Muscle of leg (tissue), 11 donors: ENCODE results near the gene HMCN2. TPM values are rescaled to one million over a fixed set of nuclear protein-coding genes. Genes with fewer than 3 reads are reported as not detected.

ENCODE experiments used
- DNase-seq: peaks from one replicate; pipeline ENCODE4 v3.0.0; 2013
- H3K27ac ChIP-seq: one replicate; pipeline ENCODE4 v1.5.1; 2013; ENCODE audit warnings: mild to moderate bottlenecking, low read length, control low read depth
- H3K27me3 ChIP-seq: one replicate; pipeline ENCODE4 v1.6.1; 2013; ENCODE audit warnings: low read length; ENCODE audit not compliant: control insufficient read depth, insufficient read depth
- H3K36me3 ChIP-seq: one replicate; pipeline ENCODE4 v1.6.1; 2013; ENCODE audit warnings: low read length; ENCODE audit not compliant: control insufficient read depth, insufficient read depth
- H3K4me1 ChIP-seq: one replicate; pipeline ENCODE4 v1.6.1; 2013; ENCODE audit warnings: low read length; ENCODE audit not compliant: control insufficient read depth, insufficient read depth
- H3K4me3 ChIP-seq: one replicate; pipeline ENCODE4 v1.5.1; 2013; ENCODE audit warnings: low read length, control low read depth
- H3K9me3 ChIP-seq: replicated peaks from 2 replicates; pipeline ENCODE4 v1.6.1; 2013; ENCODE audit warnings: low read depth, low read length; ENCODE audit not compliant: control insufficient read depth
- WGBS: methylation state at CpG from one replicate; pipeline ENCODE4 v1.1.5; 2013; ENCODE audit warnings: missing lambda C conversion rate; ENCODE audit not compliant: insufficient coverage; 5-methylcytosine and 5-hydroxymethylcytosine counted together
- polyA plus RNA-seq, 8 donors: library from polyadenylated mRNA; unstranded; fragments of 120-200 nt; gene quantifications; one replicate each; pipeline versions ENCODE4 v1.2.1 to v1.2.3, GENCODE V29; 2013; ENCODE audit warnings: inconsistent platforms in 1 of 8, low replicate concordance in 1 of 8; ENCODE audit not compliant: insufficient read length in 8 of 8, insufficient read depth in 1 of 8
- total RNA-seq: library from RNA; stranded (reverse); fragments of 120-200 nt; gene quantifications from one replicate; pipeline ENCODE4 v1.2.4, GENCODE V29; 2013

The HMCN2 gene
- total and polyA plus RNA-seq, 9 donors: 2.8 to 7.7 (median 4.3) TPM

- no peaks in the 10 kb centered on the region for H3K27me3 ChIP-seq
- peaks cover 3% of the 10 kb centered on the region for H3K36me3 ChIP-seq
- no peak overlapping the region for H3K4me3 ChIP-seq
- H3K4me1 ChIP-seq: peaks cover 22% of the 10 kb centered on the region
- DNase-seq: no peak
- 66% methylated on average over 3 of the region's 3 CpGs for WGBS
- no peak overlapping the region for H3K27ac ChIP-seq
- no peaks in the 10 kb centered on the region for H3K9me3 ChIP-seq
These were observed 26.2 kb upstream of the HMCN2 start for GRCh38 chr9:130239363-130239695.

GRCh38 chr9:130239741-130240241, 25.8 kb upstream of the HMCN2 start:
- WGBS: 64% methylated on average over 8 of the region's 9 CpGs
- H3K27ac ChIP-seq: no peak overlapping the region

GRCh38 chr9:130240410-130241197, 25.0 kb upstream of the HMCN2 start:
- Histone ChIP-seq H3K27ac (no peak overlapping the region), H3K36me3 (no peaks in the 10 kb centered on the region), H3K4me1 (peaks cover 20% of the 10 kb centered on the region), H3K9me3 (no peaks in the 10 kb centered on the region), H3K27me3 (no peaks in the 10 kb centered on the region), H3K4me3 (no peak overlapping the region)
- DNase-seq: peak; percentile 84
- WGBS: 67% methylated on average over 3 of the region's 5 CpGs

More at GRCh38 chr9:130239741-130240241, 25.8 kb upstream of the HMCN2 start:
- Histone ChIP-seq H3K36me3 (no peaks in the 10 kb centered on the region), H3K9me3 (no peaks in the 10 kb centered on the region), H3K27me3 (no peaks in the 10 kb centered on the region), H3K4me3 (no peak overlapping the region), H3K4me1 (peaks cover 22% of the 10 kb centered on the region)
- DNase-seq: no peak

GRCh38 chr9:130241198-130241535, 24.4 kb upstream of the HMCN2 start:
- no peaks in the 10 kb centered on the region for H3K9me3 ChIP-seq
- no peaks in the 10 kb centered on the region for H3K36me3 ChIP-seq
- H3K4me1 ChIP-seq: peaks cover 15% of the 10 kb centered on the region
- WGBS: 82% methylated on average over 1 of the region's 1 CpG
- H3K4me3 ChIP-seq: no peak overlapping the region
- no peaks in the 10 kb centered on the region for H3K27me3 ChIP-seq
- no peak for DNase-seq
- H3K27ac ChIP-seq: no peak overlapping the region

DNA sequence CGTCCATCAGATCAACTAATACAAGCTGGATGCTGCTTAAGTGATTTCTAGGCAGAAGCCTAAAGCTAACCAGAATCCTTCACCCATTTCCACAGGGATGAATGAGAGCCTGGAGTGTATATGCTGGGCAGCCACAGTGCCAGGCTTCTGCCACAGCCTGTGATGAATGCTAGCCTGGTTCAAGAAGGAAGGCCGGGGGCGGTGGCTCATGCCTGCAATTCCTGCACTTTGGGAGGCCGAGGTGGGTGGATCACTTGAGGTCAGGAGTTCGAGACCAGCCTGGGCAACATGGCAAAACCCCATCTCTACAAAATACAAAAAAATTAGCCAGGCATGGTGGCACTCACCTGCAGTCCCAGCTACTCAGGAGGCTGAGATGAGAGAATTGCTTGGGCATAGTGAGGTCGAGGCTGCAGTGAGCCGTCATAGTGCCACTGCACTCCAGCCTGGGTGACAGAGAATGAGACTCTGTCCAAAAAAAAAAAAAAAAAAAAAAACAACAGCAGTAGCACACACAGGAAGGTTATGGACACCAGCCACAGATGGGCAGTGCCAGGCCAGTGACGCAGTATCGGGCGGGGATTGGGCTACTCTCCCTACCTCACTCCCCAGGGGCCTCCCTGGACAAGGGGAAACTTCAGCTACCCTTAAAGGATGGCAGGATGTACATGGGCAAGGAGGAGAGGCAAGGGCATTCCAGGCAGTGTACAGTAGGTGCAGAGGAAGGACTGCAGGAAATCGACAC, 23.1 kb upstream of the HMCN2 start:
- H3K9me3 ChIP-seq: no peaks in the 10 kb centered on the region
- no peak for DNase-seq
- no peaks in the 10 kb centered on the region for H3K27me3 ChIP-seq
- H3K36me3 ChIP-seq: no peaks in the 10 kb centered on the region
- H3K27ac ChIP-seq: no peak overlapping the region
- H3K4me3 ChIP-seq: no peak overlapping the region
- H3K4me1 ChIP-seq: peaks cover 10% of the 10 kb centered on the region
- 79% methylated on average over 2 of the region's 11 CpGs for WGBS

GRCh38 chr9:130243015-130243881, 22.3 kb upstream of the HMCN2 start:
- H3K27ac ChIP-seq: no peak overlapping the region
- no peak overlapping the region for H3K4me3 ChIP-seq
- peak; percentile 69 for DNase-seq
- peaks cover 10% of the 10 kb centered on the region for H3K4me1 ChIP-seq
- no peaks in the 10 kb centered on the region for H3K9me3 ChIP-seq
- no peaks in the 10 kb centered on the region for H3K36me3 ChIP-seq
- H3K27me3 ChIP-seq: no peaks in the 10 kb centered on the region
- 24% methylated on average over 34 of the region's 35 CpGs for WGBS

DNA sequence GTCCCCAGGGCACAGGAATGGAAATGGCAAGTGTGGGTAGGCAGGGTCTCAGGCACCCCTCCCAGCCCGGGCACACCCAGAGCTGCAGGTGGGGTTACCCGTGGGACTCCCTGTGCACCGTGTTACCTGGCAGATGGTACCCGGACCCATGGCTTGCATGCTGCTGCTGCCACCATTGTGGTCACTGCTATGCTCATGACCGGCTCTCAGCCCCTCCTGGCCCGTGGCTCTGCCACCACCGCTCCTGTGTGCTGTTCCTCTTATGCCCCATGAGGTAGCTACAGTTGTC, 21.7 kb upstream of the HMCN2 start:
- Histone ChIP-seq H3K4me1 (peaks cover 10% of the 10 kb centered on the region), H3K9me3 (no peaks in the 10 kb centered on the region), H3K4me3 (no peak overlapping the region), H3K36me3 (no peaks in the 10 kb centered on the region), H3K27ac (no peak overlapping the region), H3K27me3 (no peaks in the 10 kb centered on the region)
- 84% methylated on average over 7 of the region's 7 CpGs for WGBS
- DNase-seq: no peak

- WGBS: 82% methylated on average over 4 of the region's 13 CpGs
- no peaks in the 10 kb centered on the region for H3K27me3 ChIP-seq
- no peaks in the 10 kb centered on the region for H3K36me3 ChIP-seq
- H3K4me3 ChIP-seq: no peak overlapping the region
- H3K4me1 ChIP-seq: peaks cover 10% of the 10 kb centered on the region
- no peaks in the 10 kb centered on the region for H3K9me3 ChIP-seq
- no peak for DNase-seq
- H3K27ac ChIP-seq: no peak overlapping the region
These were observed 20.9 kb upstream of the HMCN2 start for GRCh38 chr9:130244548-130245165.

DNA sequence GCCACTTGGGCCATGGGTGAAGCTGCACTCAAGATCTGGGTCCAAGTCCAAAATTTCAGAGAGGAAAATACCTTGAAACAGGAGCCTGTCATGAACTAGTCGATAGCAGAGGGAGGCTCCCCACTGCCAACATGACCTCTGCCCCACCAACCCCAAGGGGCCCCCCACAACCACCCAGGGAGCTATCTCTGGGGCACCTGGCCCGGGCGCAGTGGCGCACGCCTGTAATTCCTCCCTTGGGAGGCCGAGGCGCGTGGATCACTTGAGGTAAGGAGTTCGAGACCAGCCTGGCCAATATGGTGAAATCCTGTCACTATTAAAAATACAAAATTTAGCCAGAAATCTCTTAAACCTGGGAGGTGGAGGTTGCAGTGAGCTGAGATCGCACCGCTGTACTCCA, 20.1 kb upstream of the HMCN2 start:
- 60% methylated on average over 1 of the region's 11 CpGs for WGBS
- no peak for DNase-seq
- Histone ChIP-seq H3K4me3 (no peak overlapping the region), H3K9me3 (no peaks in the 10 kb centered on the region), H3K27me3 (peaks cover 3% of the 10 kb centered on the region), H3K4me1 (peaks cover 10% of the 10 kb centered on the region), H3K27ac (no peak overlapping the region), H3K36me3 (no peaks in the 10 kb centered on the region)

DNA sequence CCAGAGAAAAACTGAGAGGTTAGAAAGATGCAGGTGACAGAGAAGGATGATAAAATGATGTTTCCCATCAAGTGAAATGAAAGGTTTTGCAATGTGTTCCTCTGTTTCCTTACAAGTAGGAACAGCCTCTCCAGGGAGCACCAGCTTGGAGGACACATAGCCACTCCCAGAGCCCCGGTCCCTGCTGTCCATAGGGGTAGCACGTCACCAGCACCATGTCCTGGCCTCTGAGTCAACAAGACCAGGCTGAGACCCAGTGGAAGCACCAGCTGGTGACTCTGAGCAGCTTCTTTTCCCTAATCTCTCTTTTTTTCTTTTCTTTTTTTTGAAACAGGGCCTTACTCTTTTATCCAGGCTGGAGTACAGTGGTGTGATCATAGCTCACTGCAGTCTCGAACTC, 19.4 kb upstream of the HMCN2 start:
- Histone ChIP-seq H3K4me3 (no peak overlapping the region), H3K27ac (no peak overlapping the region), H3K9me3 (no peaks in the 10 kb centered on the region), H3K4me1 (peaks cover 6% of the 10 kb centered on the region), H3K36me3 (no peaks in the 10 kb centered on the region), H3K27me3 (peaks cover 3% of the 10 kb centered on the region)
- no peak for DNase-seq
- WGBS: 89% methylated on average over 2 of the region's 3 CpGs
